IMR-90 (cell line): ENCODE measurements around the gene OCSTAMP. TPM values are rescaled to one million over a fixed set of nuclear protein-coding genes. Genes with fewer than 3 reads are reported as not detected.

Experiments
- ATAC-seq: fragments of 200-7000 bp; cut with Tn5 transposase; 2 replicates; pipeline ENCODE4 v1.9.1; 2020; ENCODE audit warnings: low read depth, mild to moderate bottlenecking, moderate library complexity
- BruUV-seq: library from RNA; stranded (reverse); fragments of 400-500 nt; replicated peaks from 2 replicates; lab custom pipeline; 2021; lab: Mats Ljungman, UMichigan
- CTCF ChIA-PET: fragments of 300-600 bp; formaldehyde crosslinking; extraction: SDS; loops from one replicate; lab custom pipeline; 2021; ENCODE audit warnings: antibody characterized with exemption; lab: Yijun Ruan, JAX
- POLR2A ChIA-PET: fragments of 300-600 bp; sonication (Branson Sonifier 250); formaldehyde crosslinking; loops from one replicate; lab custom pipeline; 2022; ENCODE audit warnings: antibody characterized with exemption; ENCODE audit not compliant: unreplicated experiment; lab: Charles Lee
- DNase-seq: peaks from one replicate; pipeline ENCODE4 v3.0.0; 2013
- H2AFZ ChIP-seq: replicated peaks from 2 replicates; pipeline ENCODE3; 2013; ENCODE audit warnings: low read length, mild to moderate bottlenecking; ENCODE audit not compliant: poor library complexity
- H2AK5ac ChIP-seq: 2 replicates; pipeline ENCODE4 v1.6.1; 2013; ENCODE audit warnings: low read depth, low read length, inconsistent platforms
- H2AK9ac ChIP-seq: replicated peaks from 2 replicates; pipeline ENCODE3; 2013; ENCODE audit warnings: mild to moderate bottlenecking, low read depth, low read length, moderate library complexity; ENCODE audit not compliant: poor library complexity
- H2BK120ac ChIP-seq: 2 replicates; pipeline ENCODE4 v1.6.1; 2013; ENCODE audit warnings: low read depth, low read length, inconsistent platforms
- H2BK15ac ChIP-seq: 3 replicates; pipeline ENCODE4 v1.6.1; 2013; ENCODE audit warnings: low read depth, low read length, inconsistent platforms
- H2BK20ac ChIP-seq: 2 replicates; pipeline ENCODE4 v1.6.1; 2013; ENCODE audit warnings: low read depth, mild to moderate bottlenecking, inconsistent platforms, low read length, moderate library complexity
- H2BK5ac ChIP-seq: 2 replicates; pipeline ENCODE4 v1.6.1; 2013; ENCODE audit warnings: mild to moderate bottlenecking, low read depth, low read length, inconsistent platforms; ENCODE audit not compliant: poor library complexity, severe bottlenecking
- H3K14ac ChIP-seq: replicated peaks from 2 replicates; pipeline ENCODE4 v1.6.1; 2013; ENCODE audit warnings: low read depth, low read length, inconsistent platforms
- H3K18ac ChIP-seq: 2 replicates; pipeline ENCODE4 v1.6.1; 2013; ENCODE audit warnings: low read depth, low read length, control low read depth
- H3K23ac ChIP-seq: 2 replicates; pipeline ENCODE4 v1.6.1; 2013; ENCODE audit warnings: low read depth, low read length, inconsistent platforms
- H3K27ac ChIP-seq: 2 replicates; pipeline ENCODE4 v1.5.1; 2013; ENCODE audit warnings: mild to moderate bottlenecking, control low read depth, low read length; ENCODE audit not compliant: insufficient read depth
- H3K27me3 ChIP-seq: 2 replicates; pipeline ENCODE4 v1.6.1; 2013; ENCODE audit warnings: low read length; ENCODE audit not compliant: control insufficient read depth, insufficient read depth
- H3K36me3 ChIP-seq: 2 replicates; pipeline ENCODE4 v1.6.1; 2013; ENCODE audit warnings: low read length, mixed read lengths; ENCODE audit not compliant: control insufficient read depth, insufficient read depth
- H3K4ac ChIP-seq: 2 replicates; pipeline ENCODE4 v1.6.1; 2013; ENCODE audit warnings: low read depth, low read length, inconsistent platforms
- H3K4me1 ChIP-seq: 2 replicates; pipeline ENCODE4 v1.6.1; 2013; ENCODE audit warnings: low read length, mixed read lengths; ENCODE audit not compliant: control insufficient read depth, insufficient read depth
- H3K4me2 ChIP-seq: 2 replicates; pipeline ENCODE4 v1.6.1; 2013; ENCODE audit warnings: low read depth, mild to moderate bottlenecking, control low read depth, low read length, moderate library complexity
- H3K4me3 ChIP-seq: 2 replicates; pipeline ENCODE4 v1.5.1; 2013; ENCODE audit warnings: low read depth, mild to moderate bottlenecking, control low read depth, low read length, moderate library complexity; ENCODE audit not compliant: insufficient read depth
- H3K56ac ChIP-seq: 2 replicates; pipeline ENCODE4 v1.6.1; 2013; ENCODE audit warnings: low read length, inconsistent platforms; ENCODE audit not compliant: insufficient read depth; ENCODE audit errors: extremely low read depth
- H3K79me1 ChIP-seq, 2 experiments: 2 replicates each; pipeline ENCODE4 v1.6.1; 2013; ENCODE audit warnings: low read length in 2 of 2, inconsistent platforms in 1 of 2, low read depth in 1 of 2
- H3K9ac ChIP-seq: 2 replicates; pipeline ENCODE4 v1.6.1; 2013; ENCODE audit warnings: low read depth, low read length, control low read depth
- H3K9me1 ChIP-seq: 2 replicates; pipeline ENCODE4 v1.6.1; 2013; ENCODE audit warnings: low read length, inconsistent platforms; ENCODE audit not compliant: insufficient read depth
- H3K9me3 ChIP-seq: 2 replicates; pipeline ENCODE4 v1.6.1; 2013; ENCODE audit warnings: low read length; ENCODE audit not compliant: control insufficient read depth, insufficient read depth
- H4K20me1 ChIP-seq: 2 replicates; pipeline ENCODE4 v1.6.1; 2013; ENCODE audit warnings: low read length, inconsistent platforms; ENCODE audit not compliant: insufficient read depth
- H4K5ac ChIP-seq: 2 replicates; pipeline ENCODE4 v1.6.1; 2013; ENCODE audit warnings: mild to moderate bottlenecking, low read depth, low read length, control low read depth
- H4K8ac ChIP-seq, 2 experiments: 2 replicates each; pipeline ENCODE4 v1.6.1; 2013; ENCODE audit warnings: low read depth in 2 of 2, low read length in 2 of 2, control low read depth in 1 of 2, inconsistent platforms in 1 of 2
- H4K91ac ChIP-seq: 2 replicates; pipeline ENCODE4 v1.6.1; 2013; ENCODE audit warnings: low read depth, low read length, inconsistent platforms; ENCODE audit not compliant: insufficient read depth
- BHLHE40 ChIP-seq: fragments of 150-350 bp; IDR thresholded peaks from 2 replicates; pipeline ENCODE4 v1.6.1; 2016; ENCODE audit warnings: mild to moderate bottlenecking, low read depth, low read length
- CEBPB ChIP-seq: IDR thresholded peaks from 2 replicates; pipeline ENCODE4 v1.6.1; 2012; ENCODE audit warnings: low read depth, low read length, improper control_type of control experiment
- ELK1 ChIP-seq: fragments of 150-350 bp; IDR thresholded peaks from 2 replicates; pipeline ENCODE4 v1.6.1; 2016; ENCODE audit warnings: low read depth, mild to moderate bottlenecking, low read length, moderate library complexity, borderline replicate concordance
- FOS ChIP-seq: fragments of 150-350 bp; IDR thresholded peaks from 2 replicates; pipeline ENCODE4 v1.6.1; 2016; ENCODE audit warnings: low read depth, low read length
- MAFK ChIP-seq: IDR thresholded peaks from 2 replicates; pipeline ENCODE4 v1.6.1; 2012; ENCODE audit warnings: low read depth, low read length, improper control_type of control experiment
- MAZ ChIP-seq: IDR thresholded peaks from 2 replicates; pipeline ENCODE4 v1.6.1; 2012; ENCODE audit warnings: low read depth, mild to moderate bottlenecking, low read length, improper control_type of control experiment, moderate library complexity, borderline replicate concordance
- NFE2L2 ChIP-seq: fragments of 150-350 bp; IDR thresholded peaks from 2 replicates; pipeline ENCODE4 v1.6.1; 2016; ENCODE audit warnings: low read depth, mild to moderate bottlenecking, low read length
- RAD21 ChIP-seq: IDR thresholded peaks from 2 replicates; pipeline ENCODE4 v1.6.1; 2012; ENCODE audit warnings: low read length, improper control_type of control experiment
- RCOR1 ChIP-seq: IDR thresholded peaks from 2 replicates; pipeline ENCODE4 v1.6.1; 2012; ENCODE audit warnings: mild to moderate bottlenecking, low read length, improper control_type of control experiment; ENCODE audit not compliant: insufficient replicate concordance
- USF2 ChIP-seq: fragments of 150-350 bp; IDR thresholded peaks from 2 replicates; pipeline ENCODE4 v1.6.1; 2017; ENCODE audit warnings: mild to moderate bottlenecking, antibody characterized with exemption, low read length, low read depth
- WGBS, 2 experiments: methylation state at CpG; one replicate each; pipeline versions ENCODE4 v1.1.5 to v1.1.7; 2013; ENCODE audit warnings: missing lambda C conversion rate in 2 of 2; ENCODE audit not compliant: insufficient read length in 1 of 2; ENCODE audit errors: extremely low coverage in 2 of 2; 5-methylcytosine and 5-hydroxymethylcytosine counted together
- dilution Hi-C: fragments of 300-500 bp; cut with HindIII; formaldehyde crosslinking; loops from one replicate; pipeline ENCODE4 v1.14.3; 2018; ENCODE audit warnings: low sequenced_read_pairs; ENCODE audit not compliant: unreplicated experiment
- in situ Hi-C: fragments of 300-500 bp; cut with MboI; formaldehyde crosslinking; loops from 3 replicates; pipeline ENCODE4 v1.14.3; 2019; ENCODE audit warnings: low sequenced_read_pairs, inconsistent platforms, mixed read lengths
- intact Hi-C: fragments of 100-400 bp; cut with micrococcal nuclease; formaldehyde crosslinking; loops from 2 replicates; pipeline ENCODE4 v1.10.0; 2022
- polyA plus RNA-seq, 3 experiments: library from polyadenylated mRNA; depleted of rRNA; stranded (reverse); fragments of >200 nt; gene quantifications; 2 replicates each; pipeline ENCODE4 v1.2.3, GENCODE V29; 2012; ENCODE audit warnings: low replicate concordance in 1 of 3
- total RNA-seq: library from RNA; depleted of rRNA; stranded (reverse); fragments of >200 nt; gene quantifications from 2 replicates; pipeline ENCODE4 v1.2.3, GENCODE V29; 2012

The OCSTAMP gene
- total and polyA plus RNA-seq, 2 of the 4 experiments (the other 2 are of a cell fraction) = not detected

- Histone ChIP-seq H3K4me1 (no peaks in the 10 kb centered on the region), H2BK15ac (no peak overlapping the region), H3K4me2 (no peak overlapping the region), H2AK5ac (no peak overlapping the region), H3K56ac (no peak overlapping the region), H3K23ac (no peak overlapping the region), H3K9ac (no peak overlapping the region), H4K20me1 (no peaks in the 10 kb centered on the region), H2BK120ac (no peak overlapping the region), H3K36me3 (no peaks in the 10 kb centered on the region), H2BK5ac (no peak overlapping the region), H4K91ac (no peak overlapping the region), H2BK20ac (no peak overlapping the region), H3K14ac (no peak overlapping the region), H3K9me3 (no peaks in the 10 kb centered on the region), H3K27ac (no peak overlapping the region), H2AFZ (no peak overlapping the region), H3K79me1 (no peaks in the 10 kb centered on the region), H3K9me1 (no peaks in the 10 kb centered on the region), H4K8ac (no peak overlapping the region), H3K27me3 (no peaks in the 10 kb centered on the region), H3K4me3 (no peak overlapping the region), H3K4ac (no peak overlapping the region), H2AK9ac (no peak overlapping the region), H4K5ac (no peak overlapping the region), H3K18ac (no peak overlapping the region)
- no peak for TF ChIP-seq FOS
- no peak for TF ChIP-seq USF2
- TF ChIP-seq CEBPB = no peak
- TF ChIP-seq MAZ = no peak
- no peak for TF ChIP-seq RAD21
- no peak for TF ChIP-seq NFE2L2
- TF ChIP-seq BHLHE40 = no peak
- no peak for TF ChIP-seq MAFK
- TF ChIP-seq ELK1 = no peak
- no peak for TF ChIP-seq RCOR1
- intact Hi-C loops (no loop called here), in situ Hi-C loops (no loop called here), dilution Hi-C loops (no loop called here)
- CTCF ChIA-PET = no interaction called here
- DNase-seq = no peak
- no peak for ATAC-seq
- POLR2A ChIA-PET = no interaction called here
- WGBS, 2 experiments = no CpG with 5 or more reads among the region's 2 CpGs
- no TSS peak for BruUV-seq
These were observed 30.3 kb upstream of the OCSTAMP start for GRCh38 chr20:46580613-46581205.
